HG02981 (cell line): Measurements from ENCODE around the gene PANK4.
"Not testable (repeated sequence)": the region's sequence is repeated elsewhere in the genome, so short reads cannot be mapped to it uniquely, and the experiment has no call there.

Experiments
- ATAC-seq: cut with Tn5 transposase; IDR thresholded peaks from one replicate; pipeline ENCODE4 v1.9.1; 2021; ENCODE audit warnings: mild to moderate bottlenecking, moderate library complexity; ENCODE audit not compliant: unreplicated experiment

Gene PANK4

GRCh38 chr1:2525920-2526823 is at the start of gene PANK4:
Gene PANK4, minus strand, starts transcription at chr1:2526596. Its CDS starts 9 bp downstream, at chr1:2526587.
- peak; percentile 84 for ATAC-seq

- no peak for ATAC-seq
These were observed 48.0 kb upstream of the PANK4 start for GRCh38 chr1:2574350-2574749.

DNA sequence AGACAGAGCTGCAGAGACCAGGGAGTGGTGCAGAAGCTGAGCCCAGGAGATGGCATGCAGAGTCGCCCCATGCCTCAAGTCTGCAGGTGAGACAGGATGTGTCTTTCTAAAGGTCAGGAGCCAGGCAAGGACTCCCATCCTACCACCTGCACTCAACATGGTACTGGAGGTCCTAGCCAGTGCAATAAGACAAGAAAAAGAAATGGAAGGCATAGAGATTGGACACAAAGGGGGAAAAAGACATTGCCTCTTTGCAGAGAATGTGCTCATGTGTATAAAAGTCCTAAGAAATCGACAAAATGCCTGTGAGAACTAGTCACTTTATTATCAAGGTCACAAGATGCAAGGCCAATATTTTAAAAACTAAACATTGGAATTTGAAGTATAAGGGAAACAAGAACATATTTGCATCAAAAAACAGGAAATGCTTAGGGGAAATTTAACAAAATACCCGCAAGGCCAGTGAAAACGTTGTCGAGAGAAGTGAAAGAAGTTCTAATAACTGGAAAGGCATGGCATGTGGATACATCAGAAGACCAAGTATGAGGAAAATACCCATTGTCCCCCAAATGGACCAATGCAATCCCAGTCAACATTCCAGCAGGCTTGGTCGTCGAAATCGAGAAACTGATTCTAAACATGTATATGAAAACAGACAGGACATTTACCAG is 47.0 kb upstream of the PANK4 start:
- no peak for ATAC-seq

DNA sequence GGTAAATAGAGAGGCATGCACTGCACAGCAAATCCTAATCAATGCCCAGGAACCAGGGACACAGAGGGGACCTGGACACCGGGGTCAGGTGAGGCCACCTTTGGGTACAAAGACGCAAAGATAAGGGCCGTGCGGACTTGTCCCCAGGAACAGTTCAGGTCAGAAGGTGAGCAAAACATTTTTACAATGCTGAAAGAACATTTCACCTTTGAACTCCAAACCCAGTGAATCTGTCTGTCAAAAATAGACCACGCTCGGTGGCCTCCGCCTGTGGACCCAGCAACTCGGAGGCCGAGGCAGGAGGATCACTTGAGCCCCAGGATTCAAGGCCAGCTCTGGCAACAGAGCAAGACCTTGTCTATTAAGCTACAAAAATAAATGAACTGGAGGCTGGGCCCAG is 45.0 kb upstream of the PANK4 start:
- no peak for ATAC-seq

DNA sequence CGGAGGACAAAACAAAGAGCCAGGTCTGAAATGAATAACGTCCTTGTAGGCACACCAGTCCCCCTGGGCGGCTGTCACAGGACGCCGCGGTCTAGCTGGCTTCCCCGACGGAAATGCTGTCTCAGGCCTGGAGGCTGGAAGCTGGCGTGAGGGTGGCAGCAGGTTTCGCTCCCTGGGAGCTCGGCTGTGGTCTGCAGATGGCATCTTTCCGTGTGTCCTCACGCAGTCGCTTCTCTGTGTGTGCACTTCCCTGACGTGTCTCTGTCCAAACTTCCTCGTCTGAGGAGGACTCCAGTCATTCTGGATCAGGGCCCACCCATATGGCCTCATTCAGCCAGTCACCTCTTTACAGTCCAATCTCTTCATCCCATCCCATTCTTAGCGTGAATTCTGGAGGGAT is 43.9 kb upstream of the PANK4 start:
- no peak for ATAC-seq

GRCh38 chr1:2569703-2570102 is 43.3 kb upstream of the PANK4 start:
- not testable (repeated sequence) for ATAC-seq

- ATAC-seq, result no peak
These were observed 42.7 kb upstream of the PANK4 start for GRCh38 chr1:2569060-2569459.

DNA sequence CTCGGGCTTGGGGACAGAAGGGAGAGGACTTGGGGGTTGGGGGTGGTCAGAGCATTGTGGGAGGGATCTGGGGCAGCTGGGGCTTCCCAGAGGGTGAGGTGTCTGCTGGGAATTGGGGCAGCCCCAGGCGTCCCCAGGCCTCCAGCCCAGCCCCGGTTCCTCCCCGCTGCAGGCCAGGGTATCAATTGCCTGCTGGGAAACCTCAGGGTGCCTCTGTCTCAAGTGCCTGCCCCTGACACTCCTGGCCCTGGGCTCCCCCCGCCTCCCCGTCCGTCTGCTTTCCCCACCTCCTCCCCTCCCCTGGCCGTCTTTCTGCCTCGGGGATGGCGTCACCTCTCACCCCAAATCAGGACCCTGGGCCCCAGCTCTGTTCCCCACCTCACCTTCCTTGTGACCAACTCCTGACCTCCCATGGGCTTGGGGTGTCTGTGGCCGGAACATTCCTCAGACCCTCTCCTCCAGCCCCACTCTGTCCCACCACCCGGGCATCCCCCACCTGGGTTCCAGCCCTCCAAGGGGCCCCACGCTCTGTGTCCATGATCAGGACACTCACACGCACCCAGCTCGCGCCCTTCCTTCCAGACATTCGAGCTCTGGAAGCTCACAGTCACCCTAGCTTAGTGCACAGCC is 41.9 kb upstream of the PANK4 start:
- ATAC-seq, result not testable (repeated sequence)

DNA sequence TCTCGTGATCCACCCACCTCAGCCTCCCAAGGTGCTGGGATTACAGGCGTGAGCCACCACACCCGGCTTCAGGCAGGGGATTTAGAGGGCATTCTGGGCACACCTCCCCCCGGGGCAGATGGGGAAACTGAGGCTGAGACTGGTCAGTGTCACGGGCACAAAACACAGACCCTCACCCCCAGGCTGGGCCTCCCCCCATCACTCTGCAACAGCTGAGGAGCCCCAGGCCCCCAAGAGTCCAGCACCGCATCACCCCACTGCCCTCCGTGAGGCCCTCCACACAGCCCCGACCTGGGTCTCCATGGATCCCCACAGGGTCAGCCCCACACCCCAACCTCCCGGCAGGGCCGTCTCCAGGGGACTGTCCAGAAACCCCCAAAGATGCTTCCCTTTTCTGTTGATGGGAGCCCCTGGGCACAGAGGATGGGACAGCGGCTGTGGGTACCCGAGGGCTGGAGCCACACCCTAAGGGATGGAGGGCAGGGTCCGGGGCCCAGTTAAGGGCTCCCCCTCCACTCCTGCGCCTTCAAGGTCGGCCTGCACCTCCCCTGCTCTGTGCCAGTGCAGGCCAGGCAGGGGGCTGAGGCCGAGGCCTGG is 40.8 kb upstream of the PANK4 start:
- ATAC-seq, result no peak

GRCh38 chr1:2566101-2567045 is 40.0 kb upstream of the PANK4 start:
- no peak for ATAC-seq

DNA sequence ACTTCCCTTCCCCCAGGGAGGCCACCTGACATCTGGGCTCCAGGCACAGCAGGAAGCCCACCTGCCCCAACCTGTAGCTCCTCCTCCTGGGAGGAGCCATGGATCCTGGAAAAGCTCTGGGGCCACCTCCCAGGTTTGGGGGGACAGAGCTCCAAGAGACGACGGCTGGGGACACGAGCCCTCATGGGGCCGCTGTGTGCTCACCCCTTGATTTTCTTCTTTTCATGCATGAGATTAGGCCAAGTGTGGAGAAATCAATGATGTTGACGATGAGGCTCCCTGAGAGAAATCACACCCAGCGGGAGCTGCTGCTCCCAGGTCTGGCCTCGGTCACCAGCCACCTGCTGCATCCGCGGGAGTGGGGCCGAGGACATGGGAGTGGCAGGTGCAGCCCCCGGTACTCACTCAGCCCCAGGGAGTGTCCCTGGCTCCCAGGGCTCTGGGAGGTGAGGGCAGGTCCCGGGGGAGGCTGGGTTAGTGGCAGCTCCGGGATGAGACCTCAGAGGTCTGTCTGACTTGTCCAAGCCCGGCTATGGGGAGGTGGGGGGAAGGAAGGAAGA is 38.5 kb upstream of the PANK4 start:
- no peak for ATAC-seq

GRCh38 chr1:2564006-2564814 is 37.8 kb upstream of the PANK4 start:
- ATAC-seq, result no peak

DNA sequence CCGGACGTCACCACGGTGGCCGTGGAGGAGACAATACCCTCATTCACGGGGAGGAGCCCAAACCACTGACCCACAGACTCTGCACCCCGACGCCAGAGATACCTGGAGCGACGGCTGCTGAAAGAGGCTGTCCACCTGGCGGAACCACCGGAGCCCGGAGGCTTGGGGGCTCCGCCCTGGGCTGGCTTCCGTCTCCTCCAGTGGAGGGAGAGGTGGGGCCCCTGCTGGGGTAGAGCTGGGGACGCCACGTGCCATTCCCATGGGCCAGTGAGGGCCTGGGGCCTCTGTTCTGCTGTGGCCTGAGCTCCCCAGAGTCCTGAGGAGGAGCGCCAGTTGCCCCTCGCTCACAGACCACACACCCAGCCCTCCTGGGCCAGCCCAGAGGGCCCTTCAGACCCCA is 36.8 kb upstream of the PANK4 start:
- ATAC-seq, result no peak

DNA sequence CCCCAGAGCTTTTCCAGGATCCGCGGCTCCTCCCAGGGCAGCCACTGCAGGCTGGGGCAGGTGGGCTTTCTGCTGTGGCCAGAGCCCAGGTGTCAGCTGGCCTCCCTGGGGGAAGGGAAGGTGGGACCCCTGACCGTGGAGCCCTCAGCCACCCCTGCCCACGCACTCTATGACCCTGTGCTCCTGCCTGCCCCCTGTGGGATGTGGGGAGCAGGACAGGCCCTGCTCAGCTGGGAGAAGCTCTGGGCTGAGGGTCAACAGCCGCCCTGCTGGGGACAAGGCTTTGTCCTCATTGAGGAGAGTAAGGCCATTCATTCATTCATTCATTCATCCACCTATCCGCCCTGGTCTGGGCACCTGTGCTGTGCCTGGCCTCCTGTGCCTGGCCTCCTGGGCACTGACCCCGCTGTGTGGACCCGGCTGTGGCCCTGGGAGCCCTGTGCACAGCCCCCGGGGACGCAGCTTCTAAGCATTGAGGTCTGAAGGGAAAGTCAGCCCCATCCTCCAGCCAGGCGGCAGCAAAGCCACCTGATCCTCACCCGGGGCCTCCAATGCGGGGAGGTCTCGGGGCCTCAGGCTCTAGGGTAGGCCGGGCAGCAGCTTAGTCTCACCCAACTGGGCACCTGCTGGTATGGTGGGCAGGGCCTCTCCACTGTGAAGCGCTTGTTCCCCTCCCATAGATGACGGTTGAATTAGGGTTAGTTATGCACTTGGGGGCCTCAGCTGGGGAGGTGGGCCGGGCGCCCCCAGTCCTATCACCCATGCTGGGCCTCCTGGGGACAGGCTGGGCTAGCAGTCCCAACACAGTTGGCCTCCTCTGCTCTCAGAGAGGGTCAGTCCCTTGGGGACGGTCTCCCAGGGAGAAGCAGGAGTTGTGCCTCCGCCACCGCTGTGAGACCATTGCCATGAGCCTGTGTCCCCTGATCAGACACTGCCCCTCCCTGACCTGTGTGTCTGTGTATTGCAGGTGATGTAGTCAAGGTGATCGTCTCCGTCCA is 35.8 kb upstream of the PANK4 start:
- ATAC-seq, result no peak

DNA sequence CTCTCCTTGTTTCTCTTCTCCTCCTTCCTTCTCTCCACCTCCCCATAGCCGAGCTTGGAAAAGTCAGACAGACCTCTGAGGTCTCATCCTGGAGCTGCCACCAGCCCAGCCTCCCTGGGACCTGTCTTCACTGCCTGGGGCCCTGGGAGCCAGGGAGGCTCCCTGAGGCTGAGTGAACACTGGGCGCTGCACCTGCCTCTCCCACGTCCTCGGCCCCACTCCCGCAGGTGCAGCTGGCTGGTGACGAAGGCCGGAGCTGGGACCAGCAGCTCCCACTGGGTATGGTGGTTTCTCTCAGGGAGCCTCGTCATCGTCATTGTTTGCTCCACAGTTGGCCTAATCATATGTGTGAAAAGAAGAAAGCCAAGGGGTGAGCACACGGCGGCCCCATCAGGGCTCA is 35.0 kb upstream of the PANK4 start:
- ATAC-seq, result no peak

GRCh38 chr1:2560299-2561073 is 34.1 kb upstream of the PANK4 start:
- ATAC-seq, result no peak
